IMR-90 (cell line): ENCODE data around the gene GTF3C1.

Experiments used
- CEBPB ChIP-seq: IDR thresholded peaks from 2 replicates; pipeline ENCODE4 v1.6.1; 2012; ENCODE audit warnings: low read depth, low read length, improper control_type of control experiment
- CTCF ChIP-seq: conservative IDR thresholded peaks from 2 replicates; pipeline ENCODE4 v1.5.1; 2012; ENCODE audit warnings: mild to moderate bottlenecking, low read depth, low read length, improper control_type of control experiment

GRCh38 chr16:27595475-27595874 lies 45.8 kb upstream of the GTF3C1 start:
- no peak for TF ChIP-seq CEBPB
- TF ChIP-seq CTCF: no peak
